ENCODE data around the gene HTT. TPM values are rescaled to one million over a fixed set of nuclear protein-coding genes. Genes with fewer than 3 reads are reported as not detected.

HTT gene
- total and polyA plus RNA-seq, 2 of the 8 experiments (the other 6 are each of a cell fraction or from before 2014, with no cell fraction given), result 24.0 to 71.0 TPM

DNA sequence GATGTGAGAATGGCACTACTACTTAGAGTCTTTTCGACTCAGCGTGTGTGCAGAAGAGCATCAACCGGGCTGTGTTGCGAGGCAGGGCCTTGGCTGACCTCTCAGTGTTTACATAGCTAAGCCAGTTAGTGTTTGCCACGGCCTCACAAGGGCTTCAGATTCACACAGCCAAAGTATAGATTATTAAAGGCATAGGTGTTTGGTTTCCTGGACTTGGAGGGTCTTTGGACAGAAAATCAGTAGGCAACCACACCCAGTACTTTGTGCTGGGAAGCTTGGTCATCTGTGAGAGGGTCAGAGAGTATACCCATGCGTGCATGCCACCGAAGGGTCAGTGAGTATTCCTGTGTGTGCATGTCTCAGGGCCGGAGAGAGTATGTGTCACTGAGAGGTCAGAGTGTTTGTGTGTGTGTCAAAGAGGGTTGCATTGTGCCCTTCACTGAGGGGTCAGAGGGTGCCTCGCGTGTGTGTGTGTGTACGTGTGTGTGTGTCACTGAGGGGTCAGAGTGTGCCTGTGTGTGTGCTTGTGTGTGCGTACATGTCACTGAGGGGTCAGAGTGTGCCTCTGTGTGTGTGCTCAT is 104.7 kb downstream of the HTT start (continued):
- TF ChIP-seq SAP30 (IDR thresholded peaks at IDR 0.05; ENCODE audit: insufficient read depth, insufficient replicate concordance, low read length), result no peak
- TF ChIP-seq CREB1 (IDR thresholded peaks at IDR 0.05), result no peak
- TF ChIP-seq, protein P1, sequence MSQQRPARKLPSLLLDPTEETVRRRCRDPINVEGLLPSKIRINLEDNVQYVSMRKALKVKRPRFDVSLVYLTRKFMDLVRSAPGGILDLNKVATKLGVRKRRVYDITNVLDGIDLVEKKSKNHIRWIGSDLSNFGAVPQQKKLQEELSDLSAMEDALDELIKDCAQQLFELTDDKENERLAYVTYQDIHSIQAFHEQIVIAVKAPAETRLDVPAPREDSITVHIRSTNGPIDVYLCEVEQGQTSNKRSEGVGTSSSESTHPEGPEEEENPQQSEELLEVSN (IDR thresholded peaks at IDR 0.05), result no peak
- TF ChIP-seq HDAC6 (IDR thresholded peaks at IDR 0.05; ENCODE audit: low read depth, low read length), result no peak
